H1 (cell line): ENCODE measurements around the gene TSTD2. TPM values are rescaled to one million over a fixed set of nuclear protein-coding genes. Genes with fewer than 3 reads are reported as not detected.
A peak's percentile ranks its signal among the peaks of the same experiment; 100 is the strongest.

Source experiments
- CTCF ChIA-PET: fragments of 300-600 bp; sonication (Branson Sonifier 250); formaldehyde crosslinking; loops from one replicate; lab custom pipeline; 2021; ENCODE audit not compliant: partially characterized antibody; lab: Charles Lee
- POLR2A ChIA-PET: fragments of 300-600 bp; sonication (Branson Sonifier 250); formaldehyde crosslinking; loops from one replicate; lab custom pipeline; 2021; ENCODE audit warnings: inconsistent platforms; ENCODE audit not compliant: partially characterized antibody; lab: Charles Lee
- DNase-seq, 2 experiments: peaks; one replicate each; pipeline versions ENCODE4 v3.0.0 to v3.0.0-alpha.2; 2010 to 2022; ENCODE audit warnings: low spot score in 2 of 2, low read depth in 1 of 2, mixed read lengths in 1 of 2
- FAIRE-seq: peaks from 2 replicates; lab custom pipeline; 2011; peaks lifted over from hg19 to GRCh38; lab: Jason Lieb, UNC
- H2AFZ ChIP-seq: 2 replicates; pipeline ENCODE4 v1.8.1; 2012; ENCODE audit warnings: low read length, inconsistent platforms
- H2AK5ac ChIP-seq: 2 replicates; pipeline ENCODE4 v1.6.1; 2013; ENCODE audit warnings: low read depth, low read length
- H2BK120ac ChIP-seq: replicated peaks from 2 replicates; pipeline ENCODE3; 2013; ENCODE audit warnings: low read depth, low read length, inconsistent platforms
- H2BK12ac ChIP-seq: 2 replicates; pipeline ENCODE4 v1.6.1; 2013; ENCODE audit warnings: low read depth, low read length
- H2BK15ac ChIP-seq: 2 replicates; pipeline ENCODE4 v1.6.1; 2013; ENCODE audit warnings: low read length
- H2BK20ac ChIP-seq: 2 replicates; pipeline ENCODE4 v1.6.1; 2013; ENCODE audit warnings: low read length
- H2BK5ac ChIP-seq: 2 replicates; pipeline ENCODE4 v1.6.1; 2013; ENCODE audit warnings: low read depth, low read length
- H3K14ac ChIP-seq: 2 replicates; pipeline ENCODE4 v1.6.1; 2013; ENCODE audit warnings: inconsistent platforms; ENCODE audit not compliant: insufficient read length
- H3K18ac ChIP-seq: 2 replicates; pipeline ENCODE4 v1.6.1; 2013; ENCODE audit warnings: low read length; ENCODE audit errors: extremely low read depth
- H3K23ac ChIP-seq: 2 replicates; pipeline ENCODE4 v1.6.1; 2013; ENCODE audit warnings: inconsistent platforms; ENCODE audit not compliant: insufficient read length
- H3K23me2 ChIP-seq: 2 replicates; pipeline ENCODE4 v1.6.1; 2013; ENCODE audit warnings: low read depth, low read length
- H3K27ac ChIP-seq: 2 replicates; pipeline ENCODE4 v1.6.1; 2011; ENCODE audit warnings: low read depth, low read length, inconsistent platforms
- H3K27me3 ChIP-seq, 4 experiments: replicated peaks in 1 of 4; 1 replicate in 1 of 4; 2 replicates in 3 of 4; pipeline versions ENCODE4 v1.6.1 to v1.8.1; 2011 to 2013; ENCODE audit warnings: low read length in 3 of 4, mild to moderate bottlenecking in 3 of 4, inconsistent platforms in 2 of 4, mixed read lengths in 2 of 4, moderate library complexity in 1 of 4; ENCODE audit not compliant: control insufficient read depth in 3 of 4, insufficient read depth in 3 of 4; ENCODE audit errors: extremely low read depth in 1 of 4
- H3K36me3 ChIP-seq, 4 experiments: 2 replicates each; pipeline versions ENCODE4 v1.6.1 to v1.8.1; 2011 to 2013; ENCODE audit warnings: mild to moderate bottlenecking in 4 of 4, low read length in 3 of 4, moderate library complexity in 2 of 4, control low read depth in 1 of 4, inconsistent platforms in 1 of 4; ENCODE audit not compliant: insufficient read depth in 4 of 4, control insufficient read depth in 2 of 4
- H3K4ac ChIP-seq: replicated peaks from 2 replicates; pipeline ENCODE3; 2013; ENCODE audit warnings: low read length, low read depth, mixed read lengths, inconsistent platforms; ENCODE audit not compliant: insufficient read length
- H3K4me1 ChIP-seq, 4 experiments: replicated peaks in 1 of 4; 1 replicate in 1 of 4; 2 replicates in 3 of 4; pipeline versions ENCODE4 v1.6.1 to v1.8.1; 2011 to 2013; ENCODE audit warnings: low read length in 3 of 4, inconsistent platforms in 2 of 4, mixed read lengths in 1 of 4; ENCODE audit not compliant: insufficient read depth in 4 of 4, control insufficient read depth in 3 of 4
- H3K4me2 ChIP-seq, 2 experiments: 2 replicates each; pipeline versions ENCODE4 v1.6.1 to v1.8.1; 2011 to 2013; ENCODE audit warnings: low read depth in 2 of 2, low read length in 2 of 2, control low read depth in 1 of 2, inconsistent platforms in 1 of 2, mild to moderate bottlenecking in 1 of 2; ENCODE audit not compliant: insufficient read depth in 1 of 2
- H3K4me3 ChIP-seq, 4 experiments: fragments of 200-600, 300-600 bp in 1 of 4; sonication (generic), shearing (Covaris generic), sonication (Bioruptor Twin) in 1 of 4; 2 replicates each; pipeline versions ENCODE4 v1.5.1 to v1.8.1; 2011 to 2016; ENCODE audit warnings: low read length in 4 of 4, low read depth in 3 of 4, control low read depth in 2 of 4, inconsistent platforms in 2 of 4, mild to moderate bottlenecking in 2 of 4, mixed read lengths in 1 of 4, moderate library complexity in 1 of 4; ENCODE audit not compliant: insufficient read depth in 2 of 4; ENCODE audit errors: extremely low read depth in 1 of 4
- H3K56ac ChIP-seq: replicated peaks from 2 replicates; pipeline ENCODE3; 2013; ENCODE audit warnings: low read depth, mild to moderate bottlenecking, mixed read lengths, low read length, inconsistent platforms; ENCODE audit not compliant: insufficient read length
- H3K79me1 ChIP-seq: 2 replicates; pipeline ENCODE4 v1.6.1; 2013; ENCODE audit warnings: low read depth, low read length, control low read depth
- H3K79me2 ChIP-seq, 2 experiments: 2 replicates each; pipeline versions ENCODE4 v1.6.1 to v1.8.1; 2012 to 2013; ENCODE audit warnings: low read length in 2 of 2, mild to moderate bottlenecking in 2 of 2, inconsistent platforms in 1 of 2; ENCODE audit not compliant: insufficient read depth in 2 of 2, control insufficient read depth in 1 of 2
- H3K9ac ChIP-seq, 4 experiments: replicated peaks in 1 of 4; 1 replicate in 1 of 4; 2 replicates in 3 of 4; pipeline versions ENCODE4 v1.6.1 to v1.8.1; 2011 to 2013; ENCODE audit warnings: low read depth in 3 of 4, low read length in 3 of 4, control low read depth in 2 of 4, mild to moderate bottlenecking in 2 of 4, moderate library complexity in 2 of 4, inconsistent platforms in 1 of 4; ENCODE audit errors: extremely low read depth in 1 of 4
- H3K9me3 ChIP-seq, 2 experiments: 2 replicates each; pipeline versions ENCODE4 v1.6.1 to v1.8.1; 2012 to 2013; ENCODE audit warnings: mild to moderate bottlenecking in 2 of 2, moderate library complexity in 2 of 2, control low read depth in 1 of 2, inconsistent platforms in 1 of 2, low read depth in 1 of 2, low read length in 1 of 2, mixed read lengths in 1 of 2; ENCODE audit not compliant: insufficient read depth in 2 of 2
- H4K20me1 ChIP-seq, 2 experiments: replicated peaks in 1 of 2; 2 replicates each; pipeline versions ENCODE3 to v1.8.1; 2011 to 2013; ENCODE audit warnings: inconsistent platforms in 2 of 2, low read length in 2 of 2, mild to moderate bottlenecking in 1 of 2; ENCODE audit not compliant: insufficient read depth in 2 of 2, control insufficient read depth in 1 of 2
- H4K5ac ChIP-seq: 2 replicates; pipeline ENCODE4 v1.6.1; 2013; ENCODE audit warnings: low read length, low read depth, mixed read lengths, inconsistent platforms; ENCODE audit not compliant: insufficient read length
- H4K8ac ChIP-seq: 2 replicates; pipeline ENCODE4 v1.8.0; 2013; ENCODE audit warnings: mild to moderate bottlenecking, moderate library complexity, low read length, inconsistent platforms; ENCODE audit not compliant: insufficient read depth; ENCODE audit errors: extremely low read depth
- H4K91ac ChIP-seq: replicated peaks from 2 replicates; pipeline ENCODE3; 2013; ENCODE audit warnings: low read length, mixed read lengths, inconsistent platforms; ENCODE audit not compliant: insufficient read length
- CTBP2 ChIP-seq: IDR thresholded peaks from 2 replicates; pipeline ENCODE4 v1.7.0; 2011; ENCODE audit warnings: borderline replicate concordance, mild to moderate bottlenecking, moderate library complexity, mixed read lengths, low read length; ENCODE audit not compliant: insufficient read depth, insufficient read length
- JUN ChIP-seq: IDR thresholded peaks from 2 replicates; pipeline ENCODE4 v1.6.1; 2011; ENCODE audit warnings: low read depth, mild to moderate bottlenecking, improper control_type of control experiment, low read length
- KDM4A ChIP-seq: IDR thresholded peaks from one replicate; pipeline ENCODE4 v1.7.1; 2012; ENCODE audit warnings: low read depth, mild to moderate bottlenecking, moderate library complexity, low read length, inconsistent platforms; ENCODE audit not compliant: severe bottlenecking
- NANOG ChIP-seq: IDR thresholded peaks from 2 replicates; pipeline ENCODE4 v1.6.1; 2011; ENCODE audit warnings: low read length, low read depth, mild to moderate bottlenecking, inconsistent platforms; ENCODE audit not compliant: insufficient read depth, poor library complexity, severe bottlenecking
- PHF8 ChIP-seq: fragments of 200-600 bp; sonication (generic); conservative IDR thresholded peaks from 2 replicates; pipeline ENCODE4 v1.7.1; 2012; ENCODE audit warnings: low read depth, mild to moderate bottlenecking, inconsistent platforms, low read length, moderate library complexity
- SIN3A ChIP-seq, 2 experiments: IDR thresholded peaks in 1 of 2; conservative IDR thresholded peaks in 1 of 2; 2 replicates each; pipeline ENCODE4 v1.6.1; 2011 to 2012; ENCODE audit warnings: low read length in 2 of 2, improper control_type of control experiment in 1 of 2, low read depth in 1 of 2, mild to moderate bottlenecking in 1 of 2
- SRF ChIP-seq: IDR thresholded peaks from 2 replicates; pipeline ENCODE4 v1.6.1; 2011; ENCODE audit warnings: mild to moderate bottlenecking, low read depth, low read length, moderate library complexity
- TBP ChIP-seq: IDR thresholded peaks from 2 replicates; pipeline ENCODE4 v1.6.1; 2011; ENCODE audit warnings: low read depth, low read length, improper control_type of control experiment
- WGBS, 2 experiments: shearing (Covaris generic) in 1 of 2; methylation state at CpG; one replicate each; pipeline versions ENCODE4 v1.1.6 to v1.1.7; 2013 to 2015; ENCODE audit warnings: low lambda C conversion rate in 2 of 2, mixed read lengths in 2 of 2, inconsistent platforms in 1 of 2, low coverage in 1 of 2, missing lambda C conversion rate in 1 of 2; ENCODE audit not compliant: insufficient replicate concordance in 2 of 2, insufficient coverage in 1 of 2, insufficient read length in 1 of 2; ENCODE audit errors: extremely low coverage in 1 of 2, missing lambda C conversion rate in 1 of 2; 5-methylcytosine and 5-hydroxymethylcytosine counted together
- polyA plus RNA-seq, 7 experiments: library from polyadenylated mRNA; depleted of rRNA in 3 of 7; stranded (reverse) in 5 of 7; unstranded in 2 of 7; fragments of >200 nt in 5 of 7; fragments of 200-250 nt in 2 of 7; gene quantifications; 1 replicate in 5 of 7; 2 replicates in 1 of 7; 4 replicates in 1 of 7; pipeline versions ENCODE4 v1.2.1 to v1.2.3, GENCODE V29; 2011 to 2013; ENCODE audit warnings: missing spikeins in 2 of 7, mixed read lengths in 2 of 7
- total RNA-seq: library from RNA; stranded (reverse); fragmentation: NEBNext Ultra II Directional; extraction: Animal tissue kit (Norgen Biotek cat#: 25700); gene quantifications from 2 replicates; pipeline ENCODE4 v1.2.1, GENCODE V29; 2021

Gene TSTD2
- total and polyA plus RNA-seq, 2 of the 8 experiments (the other 6 are each of a cell fraction or from before 2014, with no cell fraction given) = 16.1 to 17.5 TPM

- 8% methylated on average over 14 of the region's 43 CpGs; no CpG with 5 or more reads in 1 of the 2 experiments for WGBS, 2 experiments
- peak overlapping the region; percentile 35 for H4K91ac ChIP-seq
- DNase-seq = no peak
- TF ChIP-seq SRF = no peak
- peak; percentile 26; the same call in 1 of the 2 replicates for TF ChIP-seq PHF8
- TF ChIP-seq KDM4A = peak; percentile 30
- peak in 1 of 2 experiments; percentile 76; a peak in 1 of 4 replicates for TF ChIP-seq SIN3A (conservative IDR thresholded peaks at IDR 0.05 in 1 of 2, IDR thresholded peaks at IDR 0.05 in 1 of 2; ENCODE audit: low read depth in 1 of 2, low read length in 2 of 2)
- no peak for TF ChIP-seq NANOG
- no peak for TF ChIP-seq JUN
- TF ChIP-seq CTBP2 = no peak
- TF ChIP-seq TBP = no peak
These were observed 807 bp upstream of the TSTD2 start for GRCh38 chr9:97633859-97634490.

More at GRCh38 chr9:97633859-97634490, 807 bp upstream of the TSTD2 start:
- Histone ChIP-seq H3K56ac (no peak overlapping the region), H2BK5ac (peak overlapping the region; percentile 97; the same call in 1 of the 2 replicates), H3K4me3 (peak overlapping the region; percentile 70 to 91 (median 87)), H3K4me2 (peak overlapping the region; percentile 72 to 89), H3K23ac (no peak overlapping the region), H3K4me1 (peaks cover 0 to 11% (median 4%) of the 10 kb centered on the region in 4 experiments; a peak in 6 of 7 replicates), H4K5ac (peak overlapping the region; percentile 13), H3K79me2 (peaks cover 32 to 80% of the 10 kb centered on the region in 2 experiments), H2BK120ac (no peak overlapping the region), H4K20me1 (peaks cover 11 to 13% of the 10 kb centered on the region in 2 experiments), H2BK20ac (no peak overlapping the region), H2BK12ac (no peak overlapping the region), H3K23me2 (peaks cover 5% of the 10 kb centered on the region), H3K4ac (no peak overlapping the region), H3K9ac (peak overlapping the region; percentile 85 to 96 (median 90)), H3K14ac (no peak overlapping the region), H2BK15ac (no peak overlapping the region; the same call in 1 of the 2 replicates), H3K18ac (no peak overlapping the region), H3K27me3 (no peaks in the 10 kb centered on the region), H3K36me3 (no peaks in the 10 kb centered on the region), H4K8ac (peak overlapping the region; percentile 90), H3K79me1 (peaks cover 5% of the 10 kb centered on the region), H2AFZ (no peak overlapping the region), H3K9me3 (no peaks in the 10 kb centered on the region), H3K27ac (peak overlapping the region; percentile 98), H2AK5ac (no peak overlapping the region)
- POLR2A ChIA-PET = interaction anchor here (0.8 to 2.3 kb wide), 9 partner anchors 9 to 1015 kb away, joined by 3 to 9 read pairs (median 7); no protein-coding TSS in a partner anchor
- CTCF ChIA-PET = interaction anchor here (0.9 to 3.0 kb wide), 4 partner anchors 12 to 267 kb away, joined by 3 to 16 read pairs (median 4); no protein-coding TSS in a partner anchor
- no peak for FAIRE-seq
